NCI-H446 treated with DMSO at 0.1 percent for 48 hours (cell line): Measurements from ENCODE around the gene CHCHD1.
"Not testable (repeated sequence)": the region's sequence is repeated elsewhere in the genome, so short reads cannot be mapped to it uniquely, and the experiment has no call there.

Source experiments
- DNase-seq: peaks from one replicate; lab custom pipeline; 2025; lab: John Stamatoyannopoulos, UW

CHCHD1 gene

GRCh38 chr10:73793456-73793855 is 11.6 kb downstream of the CHCHD1 start:
- DNase-seq, result no peak

GRCh38 chr10:73795491-73795890 is 13.6 kb downstream of the CHCHD1 start:
- DNase-seq, result not testable (repeated sequence)

- not testable (repeated sequence) for DNase-seq
Observed at GRCh38 chr10:73796035-73796434, 14.2 kb downstream of the CHCHD1 start.

- DNase-seq, result no peak
Observed at GRCh38 chr10:73796766-73797165, 14.9 kb downstream of the CHCHD1 start.

GRCh38 chr10:73797324-73798025 is 15.6 kb downstream of the CHCHD1 start:
- DNase-seq, result no peak

- no peak for DNase-seq
Observed at GRCh38 chr10:73798087-73798486, 16.2 kb downstream of the CHCHD1 start.

- DNase-seq, result no peak
Observed at GRCh38 chr10:73798927-73799560, 17.2 kb downstream of the CHCHD1 start.

- no peak for DNase-seq
Observed at GRCh38 chr10:73799899-73800559, 18.2 kb downstream of the CHCHD1 start.

GRCh38 chr10:73800560-73801252 is 18.9 kb downstream of the CHCHD1 start:
- DNase-seq, result no peak

- no peak for DNase-seq
Observed at GRCh38 chr10:73801253-73801590, 19.4 kb downstream of the CHCHD1 start.

GRCh38 chr10:73802276-73802991 is 20.6 kb downstream of the CHCHD1 start:
- DNase-seq, result no peak

GRCh38 chr10:73803680-73804286 is 21.9 kb downstream of the CHCHD1 start:
- no peak for DNase-seq

GRCh38 chr10:73806176-73806950 is 24.5 kb downstream of the CHCHD1 start:
- no peak for DNase-seq

- no peak for DNase-seq
Observed at GRCh38 chr10:73807471-73807870, 25.6 kb downstream of the CHCHD1 start.

GRCh38 chr10:73808021-73808815 is 26.4 kb downstream of the CHCHD1 start:
- no peak for DNase-seq

GRCh38 chr10:73809061-73809818 is 27.4 kb downstream of the CHCHD1 start:
- no peak for DNase-seq

GRCh38 chr10:73810358-73810734 is 28.5 kb downstream of the CHCHD1 start:
- DNase-seq, result no peak

- no peak for DNase-seq
Observed at GRCh38 chr10:73810735-73811465, 29.1 kb downstream of the CHCHD1 start.

GRCh38 chr10:73812657-73813056 is 30.8 kb downstream of the CHCHD1 start:
- no peak for DNase-seq
